Thoracic aorta (tissue), 2 donors: ENCODE data around the gene EBF4. TPM values are rescaled to one million over a fixed set of nuclear protein-coding genes. Genes with fewer than 3 reads are reported as not detected.

ENCODE experiments used
- ATAC-seq: fragments of 150-250 bp; one replicate; pipeline ENCODE4 v1.8.0; 2017; ENCODE audit warnings: low read depth; ENCODE audit not compliant: insufficient number of reproducible peaks, low FRiP score
- DNase-seq: peaks from one replicate; pipeline ENCODE4 v3.0.0-alpha.2; 2020; ENCODE audit warnings: low spot score
- H3K27ac ChIP-seq, 2 donors: fragments of 200-600 bp; sonication (generic); 1 replicate in 1 of 2; 2 replicates in 1 of 2; pipeline ENCODE4 v1.5.1; 2016; ENCODE audit warnings: mild to moderate bottlenecking in 2 of 2, moderate library complexity in 2 of 2
- H3K27me3 ChIP-seq: fragments of 200-600 bp; sonication (generic); replicated peaks from 2 replicates; pipeline ENCODE4 v1.6.0; 2016; ENCODE audit warnings: mild to moderate bottlenecking; ENCODE audit not compliant: insufficient read depth
- H3K36me3 ChIP-seq: fragments of 200-600 bp; sonication (generic); one replicate; pipeline ENCODE4 v1.5.1; 2016
- H3K4me1 ChIP-seq, 2 donors: fragments of 200-600 bp; sonication (generic); 1 replicate in 1 of 2; 2 replicates in 1 of 2; pipeline versions ENCODE4 v1.5.1 to v1.6.0; 2016; ENCODE audit warnings: low read depth in 2 of 2, mild to moderate bottlenecking in 1 of 2; ENCODE audit not compliant: control insufficient read depth in 1 of 2
- H3K4me3 ChIP-seq: fragments of 200-600 bp; sonication (generic); 2 replicates; pipeline ENCODE4 v1.5.1; 2016; ENCODE audit warnings: mild to moderate bottlenecking
- H3K9me3 ChIP-seq: fragments of 200-600 bp; sonication (generic); 2 replicates; pipeline ENCODE4 v1.5.1; 2016
- total RNA-seq, 2 donors: library from RNA; depleted of rRNA; stranded (reverse); fragments of >200 nt; gene quantifications; one replicate each; pipeline versions ENCODE4 v1.1.0 to v1.2.3, GENCODE V29; 2016
- TF ChIP-seq, protein P1 (sequence below): fragments of 200-600 bp; sonication (generic); IDR thresholded peaks from one replicate; pipeline ENCODE4 v1.5.1; 2019; ENCODE audit warnings: antibody characterized with exemption

EBF4 gene
- total RNA-seq, 2 donors from 2014 or later: 14.1 to 16.6 TPM

DNA sequence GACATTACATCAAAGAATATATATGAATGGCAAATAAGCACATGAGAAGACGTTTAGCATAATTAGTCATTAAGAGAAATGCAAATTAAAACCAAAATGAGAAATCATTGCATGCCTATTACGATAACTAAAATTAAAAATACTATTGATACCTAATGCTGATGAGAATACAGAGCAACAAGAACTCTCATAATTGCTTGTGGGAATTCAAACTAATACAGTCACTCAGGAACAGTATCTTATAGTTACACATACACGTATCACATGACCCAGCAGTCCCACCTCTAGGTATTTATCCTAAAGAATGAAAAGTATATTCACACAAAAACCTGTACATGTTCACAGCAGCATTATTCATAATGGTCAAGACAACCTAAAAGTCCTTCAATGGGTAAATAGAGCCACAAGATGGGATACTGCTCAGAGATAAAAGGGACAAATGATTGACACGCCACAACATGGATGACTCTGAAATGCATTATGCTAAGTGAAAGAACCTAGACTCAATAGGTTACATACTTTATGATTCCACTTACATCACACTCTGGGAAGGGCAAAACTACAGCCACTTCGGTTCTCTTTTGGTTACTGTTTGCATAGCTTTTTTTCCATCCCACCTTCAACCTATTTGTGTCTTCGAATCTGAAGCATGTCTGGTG is 91.5 kb downstream of the EBF4 start:
- H3K36me3 ChIP-seq: no peaks in the 10 kb centered on the region
- H3K9me3 ChIP-seq: peaks cover 6% of the 10 kb centered on the region
- DNase-seq: no peak
- ATAC-seq: no peak
- H3K4me3 ChIP-seq: no peak overlapping the region
- H3K27me3 ChIP-seq: no peaks in the 10 kb centered on the region
- no peak overlapping the region for H3K27ac ChIP-seq
- H3K4me1 ChIP-seq: no peaks in the 10 kb centered on the region
- TF ChIP-seq, protein P1, sequence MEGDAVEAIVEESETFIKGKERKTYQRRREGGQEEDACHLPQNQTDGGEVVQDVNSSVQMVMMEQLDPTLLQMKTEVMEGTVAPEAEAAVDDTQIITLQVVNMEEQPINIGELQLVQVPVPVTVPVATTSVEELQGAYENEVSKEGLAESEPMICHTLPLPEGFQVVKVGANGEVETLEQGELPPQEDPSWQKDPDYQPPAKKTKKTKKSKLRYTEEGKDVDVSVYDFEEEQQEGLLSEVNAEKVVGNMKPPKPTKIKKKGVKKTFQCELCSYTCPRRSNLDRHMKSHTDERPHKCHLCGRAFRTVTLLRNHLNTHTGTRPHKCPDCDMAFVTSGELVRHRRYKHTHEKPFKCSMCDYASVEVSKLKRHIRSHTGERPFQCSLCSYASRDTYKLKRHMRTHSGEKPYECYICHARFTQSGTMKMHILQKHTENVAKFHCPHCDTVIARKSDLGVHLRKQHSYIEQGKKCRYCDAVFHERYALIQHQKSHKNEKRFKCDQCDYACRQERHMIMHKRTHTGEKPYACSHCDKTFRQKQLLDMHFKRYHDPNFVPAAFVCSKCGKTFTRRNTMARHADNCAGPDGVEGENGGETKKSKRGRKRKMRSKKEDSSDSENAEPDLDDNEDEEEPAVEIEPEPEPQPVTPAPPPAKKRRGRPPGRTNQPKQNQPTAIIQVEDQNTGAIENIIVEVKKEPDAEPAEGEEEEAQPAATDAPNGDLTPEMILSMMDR: no peak

DNA sequence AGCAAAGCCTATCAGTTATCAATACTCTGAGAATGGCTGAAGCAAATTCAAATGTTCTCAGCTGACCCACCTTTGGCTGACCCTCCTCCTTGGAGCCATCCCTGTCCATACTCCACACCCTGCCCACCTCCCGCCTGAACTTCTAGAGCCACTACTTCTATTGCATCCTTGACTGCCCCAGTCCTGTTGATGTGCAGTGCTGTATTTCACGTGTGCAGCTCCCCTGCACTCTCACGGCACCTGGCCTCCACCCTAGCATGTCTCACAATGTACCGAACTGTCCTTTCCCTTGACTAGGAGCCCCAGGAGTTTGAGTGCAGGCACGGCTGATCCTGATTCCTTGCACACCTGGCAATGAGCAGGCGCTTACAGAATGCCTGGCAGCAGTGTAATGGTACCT is 100.9 kb downstream of the EBF4 start:
- Histone ChIP-seq H3K9me3 (no peaks in the 10 kb centered on the region), H3K27ac (no peak overlapping the region), H3K27me3 (no peaks in the 10 kb centered on the region), H3K36me3 (no peaks in the 10 kb centered on the region), H3K4me1 (no peaks in the 10 kb centered on the region), H3K4me3 (no peak overlapping the region)
- no peak for ATAC-seq
- TF ChIP-seq, protein P1: no peak
- DNase-seq: no peak

DNA sequence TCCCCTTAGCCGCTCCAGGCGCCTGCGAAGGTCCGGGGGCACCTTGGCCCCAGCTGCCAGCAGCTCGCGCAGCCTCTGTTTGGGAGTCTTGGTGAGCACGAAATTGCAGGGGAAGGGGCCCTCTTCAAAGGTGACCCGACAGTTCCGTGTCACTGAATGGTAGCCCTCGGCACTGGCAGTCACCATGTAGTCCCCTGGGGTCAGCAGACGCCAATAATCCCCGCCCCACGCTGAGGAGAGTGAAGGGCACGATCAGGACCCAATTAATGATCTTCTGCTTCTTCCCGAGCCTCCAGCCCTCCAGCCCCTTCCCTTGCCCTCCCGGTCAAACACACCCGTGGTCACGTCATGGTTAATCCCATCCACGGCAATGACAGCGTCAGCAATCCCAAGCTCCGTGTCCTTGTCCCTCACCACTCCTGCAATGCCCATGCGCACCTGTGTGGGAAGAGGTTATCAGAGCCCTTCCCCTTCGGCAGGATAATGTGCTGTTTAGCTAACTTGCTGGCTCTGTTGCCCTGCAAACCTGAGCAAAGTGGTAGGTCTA is 101.7 kb downstream of the EBF4 start:
- no peaks in the 10 kb centered on the region for H3K27me3 ChIP-seq
- no peak overlapping the region for H3K27ac ChIP-seq
- H3K36me3 ChIP-seq: no peaks in the 10 kb centered on the region
- H3K4me1 ChIP-seq: no peaks in the 10 kb centered on the region
- no peak overlapping the region for H3K4me3 ChIP-seq
- no peaks in the 10 kb centered on the region for H3K9me3 ChIP-seq
- DNase-seq: no peak
- TF ChIP-seq, protein P1: no peak
- ATAC-seq: no peak

DNA sequence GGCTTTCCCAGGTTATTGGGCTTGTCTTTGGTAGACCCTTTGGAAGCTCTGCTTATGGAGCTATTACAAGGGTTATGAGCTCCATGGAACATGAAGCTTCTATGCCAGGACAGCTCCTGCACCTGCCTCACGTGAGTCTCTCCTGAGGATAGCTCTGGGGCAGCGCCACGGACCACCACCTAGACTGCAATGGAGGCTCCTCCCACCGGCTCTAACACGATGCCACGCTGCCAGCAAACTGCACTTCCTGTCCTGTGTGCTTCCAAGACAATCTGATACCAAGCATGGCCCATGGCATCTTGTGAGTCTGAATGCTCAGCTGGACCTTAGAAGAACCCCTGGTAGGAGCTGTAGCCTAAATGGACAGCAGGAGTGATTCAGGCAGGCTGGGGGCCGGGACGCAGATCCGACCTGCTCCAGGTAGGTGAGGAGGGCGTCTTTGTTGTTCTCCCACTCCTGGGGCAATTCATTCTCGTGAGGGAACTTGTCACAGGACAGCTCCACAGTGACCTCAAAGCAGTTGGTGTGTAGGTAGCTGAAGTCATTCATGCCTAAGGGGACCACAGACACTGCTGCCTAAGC is 102.4 kb downstream of the EBF4 start:
- Histone ChIP-seq H3K36me3 (no peaks in the 10 kb centered on the region), H3K4me1 (peaks cover 0 to 5% of the 10 kb centered on the region in 2 donors), H3K9me3 (no peaks in the 10 kb centered on the region), H3K4me3 (no peak overlapping the region), H3K27ac (no peak overlapping the region), H3K27me3 (peaks cover 5% of the 10 kb centered on the region)
- no peak for DNase-seq
- ATAC-seq: no peak
- TF ChIP-seq, protein P1: no peak

DNA sequence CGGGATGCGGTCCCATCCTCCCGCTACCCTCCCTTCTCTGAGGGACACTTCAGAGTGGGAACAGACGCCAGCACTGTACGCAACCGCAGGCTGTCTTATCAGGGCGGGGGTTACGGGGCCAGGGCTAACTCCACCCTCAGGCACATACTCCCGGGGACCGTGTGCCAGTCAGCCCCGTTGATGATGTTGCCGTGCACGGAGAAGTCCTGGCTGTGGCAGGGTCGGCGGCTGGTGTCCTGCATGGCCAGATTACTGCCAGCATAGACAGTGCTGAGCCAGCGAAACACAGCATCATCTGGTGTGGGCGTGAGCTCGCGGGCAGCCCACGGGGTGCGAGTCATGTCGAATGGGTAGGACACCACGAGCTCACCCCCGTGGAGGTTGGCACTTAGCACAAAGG is 102.9 kb downstream of the EBF4 start:
- no peak overlapping the region for H3K27ac ChIP-seq
- DNase-seq (no peak), ATAC-seq (no peak)
- H3K4me1 ChIP-seq: peaks cover 0 to 10% of the 10 kb centered on the region in 2 donors
- no peaks in the 10 kb centered on the region for H3K9me3 ChIP-seq
- peaks cover 5% of the 10 kb centered on the region for H3K27me3 ChIP-seq
- TF ChIP-seq, protein P1: no peak
- no peak overlapping the region for H3K4me3 ChIP-seq
- no peaks in the 10 kb centered on the region for H3K36me3 ChIP-seq
